A673 (cell line): Measurements from ENCODE around the gene FMN2.

ENCODE experiments used
- EZH2 ChIP-seq: fragments of 200-600 bp; sonication (generic); IDR thresholded peaks from 2 replicates; pipeline ENCODE4 v1.6.1; 2017; ENCODE audit warnings: borderline replicate concordance, low read depth, mild to moderate bottlenecking, mixed read lengths, antibody characterized with exemption, low read length; ENCODE audit not compliant: poor library complexity, severe bottlenecking
- TF ChIP-seq, protein P1 (sequence below): fragments of 300-800, 200-600 bp; sonication (generic); conservative IDR thresholded peaks from 2 replicates; pipeline ENCODE4 v1.5.1; 2017; ENCODE audit warnings: low read depth, mild to moderate bottlenecking, antibody characterized with exemption, low read length, moderate library complexity, mixed read lengths

DNA sequence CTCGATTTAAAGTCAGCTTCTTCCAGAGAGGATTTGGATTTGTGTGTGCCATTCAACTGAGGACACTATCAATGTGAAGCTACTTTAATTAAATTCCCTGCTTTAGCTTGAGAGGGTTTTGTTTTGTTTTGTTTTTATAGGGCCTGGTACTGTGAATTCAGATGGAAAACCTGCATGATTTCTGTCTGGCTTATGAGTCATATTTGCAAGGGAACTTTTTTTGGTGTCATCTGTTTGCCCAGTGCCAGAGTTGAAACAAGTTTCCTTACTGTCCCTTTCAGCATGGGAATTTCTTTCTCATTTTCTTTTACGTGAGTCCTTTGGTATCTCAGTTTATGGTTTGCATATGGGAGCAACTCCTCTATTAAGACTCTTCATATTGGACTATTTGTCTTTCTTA, 325.6 kb downstream of the FMN2 start:
- TF ChIP-seq, protein P1, sequence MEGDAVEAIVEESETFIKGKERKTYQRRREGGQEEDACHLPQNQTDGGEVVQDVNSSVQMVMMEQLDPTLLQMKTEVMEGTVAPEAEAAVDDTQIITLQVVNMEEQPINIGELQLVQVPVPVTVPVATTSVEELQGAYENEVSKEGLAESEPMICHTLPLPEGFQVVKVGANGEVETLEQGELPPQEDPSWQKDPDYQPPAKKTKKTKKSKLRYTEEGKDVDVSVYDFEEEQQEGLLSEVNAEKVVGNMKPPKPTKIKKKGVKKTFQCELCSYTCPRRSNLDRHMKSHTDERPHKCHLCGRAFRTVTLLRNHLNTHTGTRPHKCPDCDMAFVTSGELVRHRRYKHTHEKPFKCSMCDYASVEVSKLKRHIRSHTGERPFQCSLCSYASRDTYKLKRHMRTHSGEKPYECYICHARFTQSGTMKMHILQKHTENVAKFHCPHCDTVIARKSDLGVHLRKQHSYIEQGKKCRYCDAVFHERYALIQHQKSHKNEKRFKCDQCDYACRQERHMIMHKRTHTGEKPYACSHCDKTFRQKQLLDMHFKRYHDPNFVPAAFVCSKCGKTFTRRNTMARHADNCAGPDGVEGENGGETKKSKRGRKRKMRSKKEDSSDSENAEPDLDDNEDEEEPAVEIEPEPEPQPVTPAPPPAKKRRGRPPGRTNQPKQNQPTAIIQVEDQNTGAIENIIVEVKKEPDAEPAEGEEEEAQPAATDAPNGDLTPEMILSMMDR = no peak
- TF ChIP-seq EZH2 = no peak
